ENCODE data around the gene RASL11A. TPM values are rescaled to one million over a fixed set of nuclear protein-coding genes. Genes with fewer than 3 reads are reported as not detected.
"Not testable (repeated sequence)": the region's sequence is repeated elsewhere in the genome, so short reads cannot be mapped to it uniquely, and the experiment has no call there.

RASL11A gene
- total RNA-seq, 2 donors from 2014 or later = 15.6 to 26.1 TPM

- DNase-seq (no peak), ATAC-seq (no peak)
- intact Hi-C loops (cut with DNase I) = no loop called here
Measured at GRCh38 chr13:27319404-27319803, 48.8 kb downstream of the RASL11A start.

GRCh38 chr13:27321468-27322431 lies 51.1 kb downstream of the RASL11A start:
- ATAC-seq = no peak
- DNase-seq = no peak
- intact Hi-C loops (cut with DNase I) = no loop called here

GRCh38 chr13:27322443-27322842 lies 51.8 kb downstream of the RASL11A start:
- ATAC-seq; DNase-seq; intact Hi-C loops (cut with DNase I): not testable (repeated sequence)

Other genes starting within 250 kb of the RASL11A start
- 10 to 100 TPM; 16.1 to 19.1 TPM for gene USP12, start 99.0 kb upstream of the RASL11A start, total RNA-seq
- gene RPL21, start 19.3 kb upstream of the RASL11A start, total RNA-seq = 100 to 1,000 TPM; 729 to 803 TPM
- gene GTF3A, start 153.8 kb downstream of the RASL11A start, total RNA-seq = 100 to 1,000 TPM; 159 to 172 TPM
- 100 to 1,000 TPM in 1 of 2 donors, 10 to 100 TPM in 1; 91.0 to 101 TPM for gene MTIF3, start 179.7 kb downstream of the RASL11A start, total RNA-seq